Ishikawa (cell line): ENCODE measurements around the gene RNF175.

ENCODE experiments used
- CREB1 ChIP-seq: IDR thresholded peaks from 2 replicates; pipeline ENCODE4 v1.6.1; 2012; ENCODE audit warnings: low read depth
- NFIC ChIP-seq: IDR thresholded peaks from 2 replicates; pipeline ENCODE4 v1.6.1; 2012
- REST ChIP-seq: IDR thresholded peaks from 2 replicates; pipeline ENCODE4 v1.6.1; 2012; ENCODE audit warnings: low read depth, mild to moderate bottlenecking

GRCh38 chr4:153661215-153661822, 98.5 kb downstream of the RNF175 start:
- TF ChIP-seq CREB1 (no peak), NFIC (no peak), REST (no peak)
